GM12872 (cell line): ENCODE measurements around the gene IL22RA1.

Source experiments
- CTCF ChIP-seq: IDR thresholded peaks from 3 replicates; pipeline ENCODE4 v1.5.1; 2011; ENCODE audit warnings: low read depth, mild to moderate bottlenecking, low read length, moderate library complexity; ENCODE audit not compliant: insufficient read depth

IL22RA1 gene

GRCh38 chr1:24085546-24085945, 57.4 kb downstream of the IL22RA1 start:
- TF ChIP-seq CTCF = no peak

- no peak for TF ChIP-seq CTCF
Observed at GRCh38 chr1:24085007-24085406, 57.9 kb downstream of the IL22RA1 start.

- no peak for TF ChIP-seq CTCF
Observed at GRCh38 chr1:24084050-24084449, 58.9 kb downstream of the IL22RA1 start.

- TF ChIP-seq CTCF = no peak
Observed at GRCh38 chr1:24082372-24082771, 60.6 kb downstream of the IL22RA1 start.

- TF ChIP-seq CTCF = no peak
Observed at GRCh38 chr1:24081190-24081589, 61.8 kb downstream of the IL22RA1 start.

- TF ChIP-seq CTCF = no peak
Observed at GRCh38 chr1:24080131-24080530, 62.8 kb downstream of the IL22RA1 start.

- TF ChIP-seq CTCF = no peak
Observed at GRCh38 chr1:24077278-24077978, 65.5 kb downstream of the IL22RA1 start.
